GM19043 (cell line): ENCODE data around the gene IER3.
"Not testable (repeated sequence)": the region's sequence is repeated elsewhere in the genome, so short reads cannot be mapped to it uniquely, and the experiment has no call there.

Experiments
- ATAC-seq: cut with Tn5 transposase; IDR thresholded peaks from one replicate; pipeline ENCODE4 v1.9.1; 2021; ENCODE audit warnings: low read depth; ENCODE audit not compliant: unreplicated experiment

The IER3 gene

GRCh38 chr6:30769088-30769852 lies 24.9 kb upstream of the IER3 start:
- ATAC-seq, result no peak

GRCh38 chr6:30768634-30769087 lies 24.3 kb upstream of the IER3 start:
- ATAC-seq, result no peak

GRCh38 chr6:30767944-30768301 lies 23.6 kb upstream of the IER3 start:
- ATAC-seq, result no peak

- no peak for ATAC-seq
Measured at GRCh38 chr6:30767158-30767943, 23.0 kb upstream of the IER3 start.

GRCh38 chr6:30766461-30767157 lies 22.3 kb upstream of the IER3 start:
- ATAC-seq, result no peak

- ATAC-seq, result not testable (repeated sequence)
Measured at GRCh38 chr6:30765495-30765894, 21.1 kb upstream of the IER3 start.

GRCh38 chr6:30764490-30765043 lies 20.2 kb upstream of the IER3 start:
- ATAC-seq, result not testable (repeated sequence)

GRCh38 chr6:30763618-30764489 lies 19.5 kb upstream of the IER3 start:
- ATAC-seq, result no peak

- ATAC-seq, result no peak
Measured at GRCh38 chr6:30763155-30763617, 18.8 kb upstream of the IER3 start.

GRCh38 chr6:30761791-30762429 lies 17.6 kb upstream of the IER3 start:
- no peak for ATAC-seq

- no peak for ATAC-seq
Measured at GRCh38 chr6:30760549-30760948, 16.2 kb upstream of the IER3 start.

- ATAC-seq, result no peak
Measured at GRCh38 chr6:30759575-30760239, 15.4 kb upstream of the IER3 start.

- ATAC-seq, result no peak
Measured at GRCh38 chr6:30757261-30757904, 13.0 kb upstream of the IER3 start.

- ATAC-seq, result not testable (repeated sequence)
Measured at GRCh38 chr6:30756405-30757003, 12.2 kb upstream of the IER3 start.

GRCh38 chr6:30754631-30755030 lies 10.3 kb upstream of the IER3 start:
- no peak for ATAC-seq

- no peak for ATAC-seq
Measured at GRCh38 chr6:30752157-30752927, 8.0 kb upstream of the IER3 start.

- no peak for ATAC-seq
Measured at GRCh38 chr6:30750379-30750668, 6.0 kb upstream of the IER3 start.
